ENCODE results near the gene IGFN1. TPM values are rescaled to one million over a fixed set of nuclear protein-coding genes. Genes with fewer than 3 reads are reported as not detected.

Gene IGFN1
- total and polyA plus RNA-seq, 2 of the 8 experiments (the other 6 are each of a cell fraction or from before 2014, with no cell fraction given), result not detected

- no peak overlapping the region for H2BK12ac ChIP-seq (ENCODE audit: low read depth, low read length)
- H3K9ac ChIP-seq (replicated peaks in 1 of 4; ENCODE audit: extremely low read depth in 1 of 4, low read depth in 3 of 4, low read length in 3 of 4), result no peak overlapping the region
- no peak overlapping the region for H2BK5ac ChIP-seq (ENCODE audit: low read depth, low read length)
- H3K14ac ChIP-seq (ENCODE audit: insufficient read length), result no peak overlapping the region
- no peaks in the 10 kb centered on the region for H3K23me2 ChIP-seq (ENCODE audit: low read depth, low read length)
- H2BK15ac ChIP-seq (ENCODE audit: low read length), result no peak overlapping the region
- H3K27me3 ChIP-seq (replicated peaks in 1 of 4; ENCODE audit: control insufficient read depth in 3 of 4, extremely low read depth in 1 of 4, insufficient read depth in 3 of 4, low read length in 3 of 4), result no peaks in the 10 kb centered on the region
- peaks cover 12 to 14% of the 10 kb centered on the region in 2 experiments for H4K20me1 ChIP-seq (replicated peaks in 1 of 2; ENCODE audit: control insufficient read depth in 1 of 2, insufficient read depth in 2 of 2, low read length in 2 of 2)
- peaks cover 48 to 86% (median 72%) of the 10 kb centered on the region in 4 experiments for H3K36me3 ChIP-seq (ENCODE audit: control insufficient read depth in 2 of 4, insufficient read depth in 4 of 4, low read length in 3 of 4)
- DNase-seq (ENCODE audit: low read depth in 1 of 2, low spot score in 2 of 2), result no peak
- H2BK120ac ChIP-seq (replicated peaks; ENCODE audit: low read depth, low read length), result no peak overlapping the region
- H4K5ac ChIP-seq (ENCODE audit: insufficient read length, low read depth, low read length), result no peak overlapping the region
- no peak overlapping the region for H3K23ac ChIP-seq (ENCODE audit: insufficient read length)
- no peak overlapping the region for H3K4me3 ChIP-seq (ENCODE audit: extremely low read depth in 1 of 4, insufficient read depth in 2 of 4, low read depth in 3 of 4, low read length in 4 of 4)
- H3K9me3 ChIP-seq (ENCODE audit: insufficient read depth in 2 of 2, low read depth in 1 of 2, low read length in 1 of 2), result no peaks in the 10 kb centered on the region
- H3K79me1 ChIP-seq (ENCODE audit: low read depth, low read length), result no peaks in the 10 kb centered on the region
- H2AFZ ChIP-seq (ENCODE audit: low read length), result no peak overlapping the region
- FAIRE-seq, result no peak
- H4K91ac ChIP-seq (replicated peaks; ENCODE audit: insufficient read length, low read length), result no peak overlapping the region
- no peak overlapping the region for H3K56ac ChIP-seq (replicated peaks; ENCODE audit: insufficient read length, low read depth, low read length)
- CTCF ChIA-PET (ENCODE audit: partially characterized antibody), result interaction anchor here (1.1 to 5.8 kb wide), 8 partner anchors 7 to 219 kb away, joined by 3 to 32 read pairs (median 6); partner anchors contain the start of gene ASCL5
- H2AK5ac ChIP-seq (ENCODE audit: low read depth, low read length), result no peak overlapping the region
- no peak overlapping the region for H2BK20ac ChIP-seq (ENCODE audit: low read length)
- H3K4me1 ChIP-seq (replicated peaks in 1 of 4; ENCODE audit: control insufficient read depth in 3 of 4, insufficient read depth in 4 of 4, low read length in 3 of 4), result no peaks in the 10 kb centered on the region
- H4K8ac ChIP-seq (ENCODE audit: extremely low read depth, insufficient read depth, low read length), result no peak overlapping the region
- POLR2A ChIA-PET (ENCODE audit: partially characterized antibody), result interaction anchor here (1.0 to 4.4 kb wide), 6 partner anchors 8 to 51 kb away, joined by 3 to 20 read pairs (median 4); partner anchors contain the start of gene TMEM9
- no peak overlapping the region for H3K27ac ChIP-seq (ENCODE audit: low read depth, low read length)
- H3K18ac ChIP-seq (ENCODE audit: extremely low read depth, low read length), result no peak overlapping the region
- H3K4ac ChIP-seq (replicated peaks; ENCODE audit: insufficient read length, low read depth, low read length), result no peak overlapping the region
- WGBS, 2 experiments (ENCODE audit: extremely low coverage in 1 of 2, insufficient coverage in 1 of 2, insufficient read length in 1 of 2, insufficient replicate concordance in 2 of 2, low coverage in 1 of 2, low lambda C conversion rate in 2 of 2, missing lambda C conversion rate in 1 of 2), result 91% methylated on average over 16 of the region's 16 CpGs; no CpG with 5 or more reads in 1 of the 2 experiments
- H3K4me2 ChIP-seq (ENCODE audit: insufficient read depth in 1 of 2, low read depth in 2 of 2, low read length in 2 of 2), result no peak overlapping the region
- H3K79me2 ChIP-seq (ENCODE audit: control insufficient read depth in 1 of 2, insufficient read depth in 2 of 2, low read length in 2 of 2), result no peaks in the 10 kb centered on the region
- TF ChIP-seq RFX5 (IDR thresholded peaks at IDR 0.05; ENCODE audit: borderline replicate concordance, low read depth, low read length), result no peak
- TF ChIP-seq EZH2 (IDR thresholded peaks at IDR 0.05; ENCODE audit: low read depth, low read length, severe bottlenecking), result no peak
- no peak for TF ChIP-seq CTBP2 (IDR thresholded peaks at IDR 0.05; ENCODE audit: borderline replicate concordance, insufficient read depth, insufficient read length, low read length)
- no peak for TF ChIP-seq RXRA (IDR thresholded peaks at IDR 0.05; ENCODE audit: insufficient read depth, low read depth, low read length)
- TF ChIP-seq BCL11A (IDR thresholded peaks at IDR 0.05; ENCODE audit: low read depth in 2 of 2, low read length in 2 of 2), result no peak
- TF ChIP-seq CREB1 (IDR thresholded peaks at IDR 0.05), result no peak
- TF ChIP-seq HDAC6 (IDR thresholded peaks at IDR 0.05; ENCODE audit: low read depth, low read length), result no peak
- no peak for TF ChIP-seq MAFK (IDR thresholded peaks at IDR 0.05; ENCODE audit: low read depth, low read length)
- TF ChIP-seq EGR1 (IDR thresholded peaks at IDR 0.05; ENCODE audit: borderline replicate concordance, low read depth, low read length), result no peak
- no peak for TF ChIP-seq HDAC2 (IDR thresholded peaks at IDR 0.05; ENCODE audit: borderline replicate concordance in 1 of 2, low read depth in 2 of 2, low read length in 2 of 2)
- TF ChIP-seq KDM1A (IDR thresholded peaks at IDR 0.05; ENCODE audit: borderline replicate concordance, low read length), result no peak
- TF ChIP-seq POLR2A (IDR thresholded peaks at IDR 0.05; ENCODE audit: control extremely low read depth in 1 of 2, low read depth in 2 of 2, low read length in 2 of 2), result no peak
These were observed 48.4 kb upstream of the IGFN1 start for GRCh38 chr1:201142011-201142848.

All from H1 (cell line).